Body of pancreas (tissue), 4 donors: ENCODE data around the gene MPDZ.

Experiments
- CTCF ChIP-seq, 7 experiments: fragments of 450-650 bp in 4 of 7; fragments of 200-600 bp in 3 of 7; sonication (generic) in 3 of 7; IDR thresholded peaks; one replicate each; pipeline ENCODE4 v1.5.1; 2016 to 2019; ENCODE audit warnings: antibody characterized with exemption in 7 of 7
- POLR2A ChIP-seq, 3 donors: fragments of 450-650 bp; IDR thresholded peaks; one replicate each; pipeline ENCODE4 v1.6.1; 2016; ENCODE audit warnings: antibody characterized with exemption in 3 of 3, mild to moderate bottlenecking in 2 of 3

GRCh38 chr9:13215791-13216554 lies 63.5 kb downstream of the MPDZ start:
- no peak for TF ChIP-seq CTCF (IDR thresholded peaks at IDR 0.05)
- TF ChIP-seq POLR2A (IDR thresholded peaks at IDR 0.05): no peak
